Tibial nerve (tissue), 4 donors: ENCODE results near the gene GDF15. TPM values are rescaled to one million over a fixed set of nuclear protein-coding genes. Genes with fewer than 3 reads are reported as not detected.
"Not testable (repeated sequence)": the region's sequence is repeated elsewhere in the genome, so short reads cannot be mapped to it uniquely, and the experiment has no call there.

ENCODE experiments used
- DNase-seq, 2 donors: peaks; one replicate each; pipeline ENCODE4 v3.0.0-alpha.2; 2019; ENCODE audit warnings: low spot score in 2 of 2
- H3K27ac ChIP-seq, 4 donors: fragments of 200-600 bp; sonication (generic) in 3 of 4; one replicate each; pipeline ENCODE4 v1.5.1; 2017 to 2019; ENCODE audit warnings: mild to moderate bottlenecking in 1 of 4
- H3K27me3 ChIP-seq, 2 donors: fragments of 200-600 bp; sonication (generic) in 1 of 2; one replicate each; pipeline versions ENCODE4 v1.5.1 to v1.6.0; 2017 to 2019
- H3K36me3 ChIP-seq, 3 donors: fragments of 200-600 bp; sonication (generic); one replicate each; pipeline ENCODE4 v1.5.1; 2018 to 2019
- H3K4me1 ChIP-seq, 4 donors: fragments of 200-600 bp; sonication (generic) in 3 of 4; one replicate each; pipeline ENCODE4 v1.5.1; 2017 to 2019
- H3K4me3 ChIP-seq, 4 donors: fragments of 200-600 bp; sonication (generic) in 3 of 4; one replicate each; pipeline ENCODE4 v1.5.1; 2017 to 2019; ENCODE audit warnings: mild to moderate bottlenecking in 1 of 4, moderate library complexity in 1 of 4
- H3K9me3 ChIP-seq, 4 donors: fragments of 200-600 bp; sonication (generic) in 3 of 4; one replicate each; pipeline ENCODE4 v1.5.1; 2017 to 2019
- CTCF ChIP-seq, 5 experiments: fragments of 200-600 bp in 3 of 5; fragments of 450-650 bp in 2 of 5; sonication (generic) in 3 of 5; IDR thresholded peaks; one replicate each; pipeline ENCODE4 v1.5.1; 2016 to 2019; ENCODE audit warnings: antibody characterized with exemption in 5 of 5, mild to moderate bottlenecking in 3 of 5, moderate library complexity in 2 of 5
- EP300 ChIP-seq, 2 donors: sonication (generic); formaldehyde crosslinking; IDR thresholded peaks; one replicate each; pipeline ENCODE4 v1.6.1; 2017; ENCODE audit warnings: antibody characterized with exemption in 2 of 2, mild to moderate bottlenecking in 1 of 2
- POLR2A ChIP-seq, 2 donors: fragments of 450-650 bp; IDR thresholded peaks; one replicate each; pipeline ENCODE4 v1.6.1; 2017; ENCODE audit warnings: antibody characterized with exemption in 2 of 2, mild to moderate bottlenecking in 2 of 2, moderate library complexity in 2 of 2
- WGBS, 2 donors: methylation state at CpG; one replicate each; pipeline ENCODE4 v1.1.5; 2018; 5-methylcytosine and 5-hydroxymethylcytosine counted together
- total RNA-seq, 4 donors: library from RNA; depleted of rRNA; stranded (reverse); fragments of >200 nt; gene quantifications; one replicate each; pipeline ENCODE4 v1.1.0, GENCODE V29; 2016

The GDF15 gene
- total RNA-seq, 4 donors from 2014 or later = 4.2 to 31.0 (median 13.2) TPM

GRCh38 chr19:18353378-18354005 is 32.5 kb upstream of the GDF15 start:
- no peak for DNase-seq

DNA sequence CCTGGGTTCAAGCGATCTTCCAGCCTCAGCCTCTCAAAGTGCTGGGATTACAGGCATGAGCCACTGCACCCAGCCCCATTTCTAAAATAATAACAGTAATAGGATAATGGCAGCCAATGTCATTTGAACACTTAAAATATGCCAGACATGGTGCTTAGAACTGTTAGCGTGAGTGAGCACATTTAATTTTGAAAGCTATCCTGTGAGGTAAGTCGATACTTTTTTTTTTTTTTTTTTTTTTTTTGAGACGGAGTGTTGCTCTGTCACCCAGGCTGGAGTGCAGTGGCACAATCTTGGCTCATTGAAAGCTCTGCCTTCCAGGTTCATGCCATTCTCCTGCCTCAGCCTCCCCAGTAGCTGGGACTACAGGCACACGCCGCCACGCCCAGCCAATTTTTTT is 31.2 kb upstream of the GDF15 start:
- DNase-seq, H3K27ac ChIP-seq, H3K4me1 ChIP-seq, H3K4me3 ChIP-seq, H3K9me3 ChIP-seq, H3K27me3 ChIP-seq: not testable (repeated sequence)
- peaks cover 0 to 72% (median 6%) of the 10 kb centered on the region in 3 donors for H3K36me3 ChIP-seq
- WGBS, 2 donors = 97% methylated on average over 7 of the region's 7 CpGs

More at GRCh38 chr19:18353378-18354005, 32.5 kb upstream of the GDF15 start:
- 93 to 94% methylated on average over 8 of the region's 8 CpGs for WGBS, 2 donors
- H3K4me1 ChIP-seq = peaks cover 0 to 6% (median 0%) of the 10 kb centered on the region in 4 donors
- no peak overlapping the region for H3K4me3 ChIP-seq
- H3K27ac ChIP-seq = no peak overlapping the region
- no peak for TF ChIP-seq POLR2A (IDR thresholded peaks at IDR 0.05)
- no peak for TF ChIP-seq EP300 (IDR thresholded peaks at IDR 0.05)
- no peak for TF ChIP-seq CTCF (IDR thresholded peaks at IDR 0.05)
- peaks cover 0 to 60% (median 6%) of the 10 kb centered on the region in 3 donors for H3K36me3 ChIP-seq
- no peaks in the 10 kb centered on the region for H3K27me3 ChIP-seq
- H3K9me3 ChIP-seq = no peaks in the 10 kb centered on the region

- Histone ChIP-seq H3K27ac (no peak overlapping the region), H3K27me3 (no peaks in the 10 kb centered on the region), H3K4me3 (no peak overlapping the region), H3K36me3 (peaks cover 0 to 80% (median 6%) of the 10 kb centered on the region in 3 donors), H3K9me3 (no peaks in the 10 kb centered on the region), H3K4me1 (no peaks in the 10 kb centered on the region)
- TF ChIP-seq CTCF (IDR thresholded peaks at IDR 0.05) (no peak), EP300 (IDR thresholded peaks at IDR 0.05) (no peak), POLR2A (IDR thresholded peaks at IDR 0.05) (no peak)
- no peak for DNase-seq
- WGBS, 2 donors = 93 to 100% methylated on average over 3 of the region's 3 CpGs
These were observed 28.9 kb upstream of the GDF15 start for GRCh38 chr19:18357041-18357440.

- Histone ChIP-seq H3K4me1 (peaks cover 0 to 22% (median 15%) of the 10 kb centered on the region in 4 donors), H3K27ac (no peak overlapping the region), H3K4me3 (no peak overlapping the region), H3K27me3 (no peaks in the 10 kb centered on the region), H3K36me3 (peaks cover 0 to 71% (median 2%) of the 10 kb centered on the region in 3 donors), H3K9me3 (no peaks in the 10 kb centered on the region)
- WGBS, 2 donors = 92 to 95% methylated on average over 8 of the region's 8 CpGs
- DNase-seq = no peak
- no peak for TF ChIP-seq CTCF (IDR thresholded peaks at IDR 0.05)
- no peak for TF ChIP-seq POLR2A (IDR thresholded peaks at IDR 0.05)
- no peak for TF ChIP-seq EP300 (IDR thresholded peaks at IDR 0.05)
These were observed 24.3 kb upstream of the GDF15 start for GRCh38 chr19:18361646-18362045.

- H3K27me3 ChIP-seq = no peaks in the 10 kb centered on the region
- H3K9me3 ChIP-seq = no peaks in the 10 kb centered on the region
- DNase-seq = no peak
- H3K4me1 ChIP-seq = peaks cover 0 to 22% (median 15%) of the 10 kb centered on the region in 4 donors
- TF ChIP-seq CTCF (IDR thresholded peaks at IDR 0.05) = no peak
- no peak for TF ChIP-seq EP300 (IDR thresholded peaks at IDR 0.05)
- TF ChIP-seq POLR2A (IDR thresholded peaks at IDR 0.05) = no peak
- H3K36me3 ChIP-seq = peaks cover 0 to 57% (median 0%) of the 10 kb centered on the region in 3 donors
- H3K27ac ChIP-seq = peak overlapping the region in 2 of 4 donors; percentile 84 to 89
- H3K4me3 ChIP-seq = no peak overlapping the region
- 93% methylated on average over 17 of the region's 17 CpGs for WGBS, 2 donors
These were observed 22.9 kb upstream of the GDF15 start for GRCh38 chr19:18362934-18363542.
